Stimulated activated CD8-positive, alpha-beta memory T cell treated with anti-CD3 and anti-CD28 coated beads, Interleukin-7, amount 100 ng/mL, for 4 hours (primary cell): Measurements from ENCODE around the gene HOXA5.

Source experiments
- DNase-seq, 2 donors: peaks; one replicate each; pipeline ENCODE4 v3.0.0-alpha.2; 2020; ENCODE audit warnings: low read depth in 2 of 2

Gene HOXA5

GRCh38 chr7:27107391-27108381, 35.8 kb downstream of the HOXA5 start:
- DNase-seq = no peak

- DNase-seq = no peak
Measured at GRCh38 chr7:27106901-27107240, 36.6 kb downstream of the HOXA5 start.

GRCh38 chr7:27106181-27106900, 37.1 kb downstream of the HOXA5 start:
- DNase-seq = no peak

GRCh38 chr7:27105301-27106031, 38.0 kb downstream of the HOXA5 start:
- no peak for DNase-seq

GRCh38 chr7:27104341-27105058, 39.0 kb downstream of the HOXA5 start:
- DNase-seq = no peak

GRCh38 chr7:27103489-27104226, 39.8 kb downstream of the HOXA5 start:
- no peak for DNase-seq

- no peak for DNase-seq
Measured at GRCh38 chr7:27102581-27103442, 40.7 kb downstream of the HOXA5 start, which contains the start of gene HOXA2. Gene HOXA2 (minus strand): TSS chr7:27102683. CDS start chr7:27102500, 183 bp downstream.

GRCh38 chr7:27101957-27102580, 41.4 kb downstream of the HOXA5 start:
- no peak for DNase-seq

GRCh38 chr7:27101171-27101956, 42.1 kb downstream of the HOXA5 start:
- no peak for DNase-seq

- no peak for DNase-seq
Measured at GRCh38 chr7:27100694-27101170, 42.7 kb downstream of the HOXA5 start.

- DNase-seq = no peak
Measured at GRCh38 chr7:27099453-27100370, 43.8 kb downstream of the HOXA5 start.

GRCh38 chr7:27098578-27099451, 44.7 kb downstream of the HOXA5 start:
- DNase-seq = no peak

GRCh38 chr7:27097686-27098577, 45.5 kb downstream of the HOXA5 start:
- DNase-seq = no peak

- DNase-seq = no peak
Measured at GRCh38 chr7:27096768-27097514, 46.5 kb downstream of the HOXA5 start.
